ENCODE results near the gene GPATCH4.

The GPATCH4 gene

DNA sequence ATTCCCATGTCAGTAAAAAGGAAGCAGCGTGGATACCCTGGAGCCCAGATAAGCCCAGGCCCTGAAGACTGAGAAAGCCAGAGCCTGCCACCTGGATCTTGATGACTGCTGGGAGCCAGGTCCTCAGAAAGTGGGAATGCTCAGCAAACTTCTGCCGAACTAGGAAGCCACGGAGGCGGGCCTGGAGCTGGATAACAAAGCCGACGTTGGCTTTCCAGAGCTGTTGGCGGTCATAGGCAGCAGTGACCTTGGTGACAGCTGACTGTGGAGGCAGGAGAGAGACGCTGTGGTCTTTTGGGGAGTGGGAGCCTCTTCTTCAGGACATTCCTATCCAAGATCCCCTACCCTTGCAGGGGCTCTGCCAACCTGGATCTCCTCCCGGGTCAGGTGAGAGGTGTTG is 53.3 kb downstream of the GPATCH4 start:
- DNase-seq (ENCODE audit: low spot score): no peak

DNA sequence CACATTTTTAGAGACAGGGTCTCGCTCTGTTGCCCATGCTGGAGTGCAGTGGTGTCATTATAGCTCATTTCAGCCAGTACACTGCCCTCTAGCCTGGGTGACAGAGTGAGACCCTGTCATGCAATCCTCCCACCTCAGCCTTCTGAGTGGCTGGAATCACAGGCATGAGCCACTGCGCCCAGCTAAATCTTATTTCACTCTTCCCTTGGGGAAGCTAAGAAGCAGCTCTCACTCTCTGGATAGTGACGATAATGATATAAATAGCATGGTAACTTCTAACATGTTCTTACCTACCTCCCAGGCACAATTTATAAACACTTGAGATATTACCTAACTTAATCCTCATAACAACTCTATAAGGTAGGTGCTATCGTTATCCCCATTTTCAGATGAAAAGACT is 53.8 kb downstream of the GPATCH4 start:
- DNase-seq (ENCODE audit: low spot score): no peak

- DNase-seq (ENCODE audit: low spot score): no peak
Observed at GRCh38 chr1:156546267-156546666, 55.0 kb downstream of the GPATCH4 start.

DNA sequence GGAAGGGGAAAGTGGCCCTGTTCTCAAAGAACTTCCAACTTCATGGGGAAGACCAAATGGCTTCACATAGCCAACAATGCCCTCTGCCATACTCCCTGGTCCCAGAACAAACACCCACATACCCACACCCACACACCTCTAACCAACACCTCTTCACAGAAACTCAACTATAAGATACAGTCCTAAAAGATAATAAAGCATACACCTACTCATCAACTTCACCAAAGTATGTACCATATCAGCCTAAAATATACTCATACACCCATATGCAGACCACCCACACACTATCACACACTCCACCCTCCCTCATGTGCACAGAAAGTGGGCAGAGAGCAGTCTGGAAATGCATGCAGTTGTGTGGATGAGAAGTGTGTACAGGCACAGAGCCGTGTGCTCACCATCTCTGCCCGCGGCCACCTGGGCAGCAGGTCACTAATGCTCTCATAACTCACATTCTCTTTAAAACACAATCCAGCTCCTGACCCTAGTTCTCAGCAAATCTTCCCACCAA is 56.6 kb downstream of the GPATCH4 start:
- peak; percentile 30 for DNase-seq (ENCODE audit: low spot score)
